HEK293 (cell line): Measurements from ENCODE around the gene IL17B.

Source experiments
- BCL11A ChIP-seq: fragments of 450-650 bp; formaldehyde crosslinking; IDR thresholded peaks from 2 replicates; pipeline ENCODE4 v1.5.1; 2016; ENCODE audit warnings: low read depth, missing biosample characterization, missing genetic modification characterization
- GLI4 ChIP-seq: fragments of 450-650 bp; formaldehyde crosslinking; IDR thresholded peaks from 2 replicates; pipeline ENCODE4 v1.5.1; 2016; ENCODE audit warnings: missing biosample characterization, missing genetic modification characterization
- HOXC10 ChIP-seq: sonication (generic); formaldehyde crosslinking; IDR thresholded peaks from 2 replicates; pipeline ENCODE4 v1.8.1; 2023; ENCODE audit warnings: mild to moderate bottlenecking, missing genetic modification reagents
- KLF10 ChIP-seq: fragments of 450-650 bp; IDR thresholded peaks from 2 replicates; pipeline ENCODE4 v1.5.1; 2018; ENCODE audit warnings: missing biosample characterization, mild to moderate bottlenecking, missing genetic modification characterization
- KLF8 ChIP-seq: fragments of 450-650 bp; formaldehyde crosslinking; IDR thresholded peaks from 2 replicates; pipeline ENCODE4 v1.5.1; 2016; ENCODE audit warnings: missing biosample characterization, missing genetic modification characterization
- KLF9 ChIP-seq: fragments of 450-650 bp; formaldehyde crosslinking; IDR thresholded peaks from 2 replicates; pipeline ENCODE4 v1.5.1; 2016; ENCODE audit warnings: missing biosample characterization, missing genetic modification characterization, low read depth
- OVOL3 ChIP-seq: fragments of 450-650 bp; formaldehyde crosslinking; IDR thresholded peaks from 2 replicates; pipeline ENCODE4 v1.5.1; 2016; ENCODE audit warnings: missing biosample characterization, missing genetic modification characterization
- SP2 ChIP-seq: fragments of 450-650 bp; formaldehyde crosslinking; IDR thresholded peaks from 2 replicates; pipeline ENCODE4 v1.5.1; 2016; ENCODE audit warnings: missing biosample characterization, missing genetic modification characterization
- SP3 ChIP-seq: fragments of 450-650 bp; formaldehyde crosslinking; IDR thresholded peaks from 2 replicates; pipeline ENCODE4 v1.5.1; 2016; ENCODE audit warnings: missing biosample characterization, missing genetic modification characterization
- ZBTB8A ChIP-seq: fragments of 450-650 bp; formaldehyde crosslinking; IDR thresholded peaks from 2 replicates; pipeline ENCODE4 v1.5.1; 2016; ENCODE audit warnings: missing biosample characterization, missing genetic modification characterization
- ZEB2 ChIP-seq: fragments of 450-650 bp; formaldehyde crosslinking; IDR thresholded peaks from 2 replicates; pipeline ENCODE4 v1.5.1; 2016; ENCODE audit warnings: missing biosample characterization, missing genetic modification characterization
- ZFP41 ChIP-seq: fragments of 450-650 bp; formaldehyde crosslinking; IDR thresholded peaks from 2 replicates; pipeline ENCODE4 v1.5.1; 2016; ENCODE audit warnings: missing biosample characterization, missing genetic modification characterization, borderline replicate concordance
- ZIC2 ChIP-seq: fragments of 450-650 bp; formaldehyde crosslinking; IDR thresholded peaks from 2 replicates; pipeline ENCODE4 v1.5.1; 2016; ENCODE audit warnings: missing biosample characterization, missing genetic modification characterization
- ZNF19 ChIP-seq: fragments of 450-650 bp; formaldehyde crosslinking; IDR thresholded peaks from 2 replicates; pipeline ENCODE4; 2016; ENCODE audit warnings: missing biosample characterization, missing genetic modification characterization, low read depth
- ZNF221 ChIP-seq: fragments of 450-650 bp; formaldehyde crosslinking; IDR thresholded peaks from 2 replicates; pipeline ENCODE4 v1.5.1; 2017; ENCODE audit warnings: missing biosample characterization, missing genetic modification characterization, borderline replicate concordance
- ZNF223 ChIP-seq: fragments of 450-650 bp; formaldehyde crosslinking; IDR thresholded peaks from 2 replicates; pipeline ENCODE4 v1.5.1; 2016; ENCODE audit warnings: missing biosample characterization, missing genetic modification characterization
- ZNF274 ChIP-seq, 2 experiments: fragments of 200-500 bp in 1 of 2; fragments of 450-650 bp in 1 of 2; sonication (Bioruptor generic) in 1 of 2; formaldehyde crosslinking in 1 of 2; IDR thresholded peaks; 2 replicates each; pipeline versions ENCODE4 v1.5.1 to v1.6.1; 2014 to 2016; ENCODE audit warnings: borderline replicate concordance in 1 of 2, inconsistent platforms in 1 of 2, low read length in 1 of 2, missing biosample characterization in 1 of 2, missing genetic modification characterization in 1 of 2
- ZNF366 ChIP-seq: fragments of 450-650 bp; formaldehyde crosslinking; conservative IDR thresholded peaks from 2 replicates; pipeline ENCODE4 v1.5.1; 2016; ENCODE audit warnings: missing biosample characterization, missing genetic modification characterization
- ZNF514 ChIP-seq: fragments of 450-650 bp; formaldehyde crosslinking; IDR thresholded peaks from 2 replicates; pipeline ENCODE4 v1.5.1; 2016; ENCODE audit warnings: missing biosample characterization, missing genetic modification characterization
- ZNF548 ChIP-seq: fragments of 450-650 bp; formaldehyde crosslinking; IDR thresholded peaks from 2 replicates; pipeline ENCODE4 v1.5.1; 2016; ENCODE audit warnings: missing biosample characterization, missing genetic modification characterization
- ZNF670 ChIP-seq: fragments of 450-650 bp; formaldehyde crosslinking; IDR thresholded peaks from 2 replicates; pipeline ENCODE4 v1.5.1; 2016; ENCODE audit warnings: missing biosample characterization, missing genetic modification characterization, low read depth
- ZXDB ChIP-seq: fragments of 450-650 bp; formaldehyde crosslinking; IDR thresholded peaks from 2 replicates; pipeline ENCODE4 v1.5.1; 2016; ENCODE audit warnings: missing biosample characterization, missing genetic modification characterization
- TF ChIP-seq, protein P1 (sequence below): fragments of 450-650 bp; formaldehyde crosslinking; IDR thresholded peaks from 2 replicates; pipeline ENCODE4 v1.5.1; 2016; ENCODE audit warnings: missing biosample characterization, missing genetic modification characterization
- TF ChIP-seq, protein P2 (sequence below): fragments of 450-650 bp; formaldehyde crosslinking; IDR thresholded peaks from 2 replicates; pipeline ENCODE4 v1.5.1; 2017; ENCODE audit warnings: missing biosample characterization, missing genetic modification characterization
- TF ChIP-seq, protein P3 (sequence below): fragments of 450-650 bp; formaldehyde crosslinking; optimal IDR thresholded peaks from 2 replicates; pipeline ENCODE3; 2016; ENCODE audit warnings: missing biosample characterization, mild to moderate bottlenecking, missing genetic modification characterization
- TF ChIP-seq, protein P4 (sequence below): fragments of 450-650 bp; formaldehyde crosslinking; IDR thresholded peaks from 2 replicates; pipeline ENCODE4 v1.5.1; 2016; ENCODE audit warnings: missing biosample characterization, missing genetic modification characterization, borderline replicate concordance

IL17B gene

DNA sequence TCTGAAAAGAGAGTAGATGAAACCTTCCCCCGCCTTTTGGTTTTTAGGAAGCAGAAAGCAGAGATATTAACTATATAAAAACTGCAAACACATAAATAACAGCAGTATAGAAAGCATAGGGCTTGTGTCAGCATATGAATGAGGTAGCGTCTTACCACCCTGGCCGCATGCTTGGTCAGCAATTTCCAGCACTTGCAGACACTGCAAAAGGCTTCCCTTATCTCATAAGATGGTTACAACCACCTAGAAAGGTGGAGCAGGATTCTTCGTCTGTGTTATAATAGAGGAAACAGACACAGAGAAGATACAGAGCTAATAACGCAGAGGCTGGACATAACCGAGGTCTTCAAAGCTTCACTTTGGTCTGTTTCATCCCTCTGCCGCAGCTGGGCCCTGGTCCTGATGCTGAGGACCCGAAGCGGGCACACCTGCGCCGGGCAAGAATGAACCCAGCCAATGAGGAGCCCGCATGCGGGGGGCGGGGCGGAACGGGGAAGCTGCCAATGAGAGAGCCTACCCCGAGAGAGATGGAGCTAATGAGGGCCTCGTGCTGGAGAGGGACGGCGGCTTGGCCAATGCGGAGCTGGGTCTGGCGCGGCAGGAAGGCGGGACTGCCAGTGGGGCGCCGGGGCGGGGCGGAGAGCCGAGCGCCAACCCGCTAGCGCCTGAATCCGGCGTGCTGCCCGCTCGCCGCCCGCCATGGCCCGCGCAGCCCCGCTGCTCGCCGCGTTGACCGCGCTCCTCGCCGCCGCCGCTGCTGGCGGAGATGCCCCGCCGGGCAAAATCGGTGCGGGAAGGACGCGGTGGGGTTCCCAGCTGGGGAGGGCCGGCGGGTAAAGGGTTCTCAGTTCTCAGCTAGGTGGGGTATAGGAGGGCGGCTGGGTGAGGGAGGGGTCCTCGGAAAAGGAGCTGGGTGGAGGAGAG, 21.5 kb downstream of the IL17B start, which contains the start of gene PCYOX1L (continued):
- TF ChIP-seq, protein P1, sequence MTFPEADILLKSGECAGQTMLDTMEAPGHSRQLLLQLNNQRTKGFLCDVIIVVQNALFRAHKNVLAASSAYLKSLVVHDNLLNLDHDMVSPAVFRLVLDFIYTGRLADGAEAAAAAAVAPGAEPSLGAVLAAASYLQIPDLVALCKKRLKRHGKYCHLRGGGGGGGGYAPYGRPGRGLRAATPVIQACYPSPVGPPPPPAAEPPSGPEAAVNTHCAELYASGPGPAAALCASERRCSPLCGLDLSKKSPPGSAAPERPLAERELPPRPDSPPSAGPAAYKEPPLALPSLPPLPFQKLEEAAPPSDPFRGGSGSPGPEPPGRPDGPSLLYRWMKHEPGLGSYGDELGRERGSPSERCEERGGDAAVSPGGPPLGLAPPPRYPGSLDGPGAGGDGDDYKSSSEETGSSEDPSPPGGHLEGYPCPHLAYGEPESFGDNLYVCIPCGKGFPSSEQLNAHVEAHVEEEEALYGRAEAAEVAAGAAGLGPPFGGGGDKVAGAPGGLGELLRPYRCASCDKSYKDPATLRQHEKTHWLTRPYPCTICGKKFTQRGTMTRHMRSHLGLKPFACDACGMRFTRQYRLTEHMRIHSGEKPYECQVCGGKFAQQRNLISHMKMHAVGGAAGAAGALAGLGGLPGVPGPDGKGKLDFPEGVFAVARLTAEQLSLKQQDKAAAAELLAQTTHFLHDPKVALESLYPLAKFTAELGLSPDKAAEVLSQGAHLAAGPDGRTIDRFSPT, result peak; percentile 85
- TF ChIP-seq ZNF366 (tag by site-specific recombination), result peak; percentile 19; the same call in 1 of the 2 replicates
- no peak for TF ChIP-seq ZFP41 (tag by site-specific recombination)
- TF ChIP-seq GLI4, result 0 out of 2 replicates have a peak, but pooled peaks have one; percentile 24
- TF ChIP-seq SP2 (tag by site-specific recombination), result peak; percentile 100
- peak; percentile 30; the same call in 1 of the 2 replicates for TF ChIP-seq ZXDB (tag by site-specific recombination)
- peak; percentile 88 for TF ChIP-seq ZBTB8A (tag by site-specific recombination)
- TF ChIP-seq, protein P2, sequence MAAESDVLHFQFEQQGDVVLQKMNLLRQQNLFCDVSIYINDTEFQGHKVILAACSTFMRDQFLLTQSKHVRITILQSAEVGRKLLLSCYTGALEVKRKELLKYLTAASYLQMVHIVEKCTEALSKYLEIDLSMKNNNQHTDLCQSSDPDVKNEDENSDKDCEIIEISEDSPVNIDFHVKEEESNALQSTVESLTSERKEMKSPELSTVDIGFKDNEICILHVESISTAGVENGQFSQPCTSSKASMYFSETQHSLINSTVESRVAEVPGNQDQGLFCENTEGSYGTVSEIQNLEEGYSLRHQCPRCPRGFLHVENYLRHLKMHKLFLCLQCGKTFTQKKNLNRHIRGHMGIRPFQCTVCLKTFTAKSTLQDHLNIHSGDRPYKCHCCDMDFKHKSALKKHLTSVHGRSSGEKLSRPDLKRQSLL (tag by site-specific recombination), result no peak
- TF ChIP-seq ZNF223 (tag by site-specific recombination), result no peak
- TF ChIP-seq ZNF514 (tag by site-specific recombination), result no peak
- no peak for TF ChIP-seq ZNF548 (tag by site-specific recombination)
- TF ChIP-seq ZIC2 (tag by site-specific recombination), result 0 out of 2 replicates have a peak, but pooled peaks have one; percentile 87
- TF ChIP-seq KLF9, result no peak
- TF ChIP-seq BCL11A, result no peak
- peak; percentile 89 for TF ChIP-seq SP3
- TF ChIP-seq KLF10, result peak; percentile 91
- TF ChIP-seq ZNF274 (IDR thresholded peaks at IDR 0.05; ENCODE audit: low read length), result no peak
- no peak for TF ChIP-seq ZNF274 (tag by site-specific recombination; IDR thresholded peaks at IDR 0.05; ENCODE audit: borderline replicate concordance)
- no peak for TF ChIP-seq ZNF670 (tag by site-specific recombination)
- peak; percentile 68; the same call in 1 of the 2 replicates for TF ChIP-seq KLF8
- TF ChIP-seq, protein P3, sequence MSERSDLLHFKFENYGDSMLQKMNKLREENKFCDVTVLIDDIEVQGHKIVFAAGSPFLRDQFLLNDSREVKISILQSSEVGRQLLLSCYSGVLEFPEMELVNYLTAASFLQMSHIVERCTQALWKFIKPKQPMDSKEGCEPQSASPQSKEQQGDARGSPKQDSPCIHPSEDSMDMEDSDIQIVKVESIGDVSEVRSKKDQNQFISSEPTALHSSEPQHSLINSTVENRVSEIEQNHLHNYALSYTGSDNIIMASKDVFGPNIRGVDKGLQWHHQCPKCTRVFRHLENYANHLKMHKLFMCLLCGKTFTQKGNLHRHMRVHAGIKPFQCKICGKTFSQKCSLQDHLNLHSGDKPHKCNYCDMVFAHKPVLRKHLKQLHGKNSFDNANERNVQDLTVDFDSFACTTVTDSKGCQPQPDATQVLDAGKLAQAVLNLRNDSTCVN (tag by site-specific recombination), result peak; percentile 87
- no peak for TF ChIP-seq OVOL3 (tag by site-specific recombination)
- TF ChIP-seq ZEB2, result peak; percentile 77; the same call in 1 of the 2 replicates
- no peak for TF ChIP-seq ZNF19 (tag by site-specific recombination)
- TF ChIP-seq ZNF221, result 0 out of 2 replicates have a peak, but pooled peaks have one; percentile 27
- no peak for TF ChIP-seq HOXC10 (CRISPR knock-in tag)
- TF ChIP-seq, protein P4, sequence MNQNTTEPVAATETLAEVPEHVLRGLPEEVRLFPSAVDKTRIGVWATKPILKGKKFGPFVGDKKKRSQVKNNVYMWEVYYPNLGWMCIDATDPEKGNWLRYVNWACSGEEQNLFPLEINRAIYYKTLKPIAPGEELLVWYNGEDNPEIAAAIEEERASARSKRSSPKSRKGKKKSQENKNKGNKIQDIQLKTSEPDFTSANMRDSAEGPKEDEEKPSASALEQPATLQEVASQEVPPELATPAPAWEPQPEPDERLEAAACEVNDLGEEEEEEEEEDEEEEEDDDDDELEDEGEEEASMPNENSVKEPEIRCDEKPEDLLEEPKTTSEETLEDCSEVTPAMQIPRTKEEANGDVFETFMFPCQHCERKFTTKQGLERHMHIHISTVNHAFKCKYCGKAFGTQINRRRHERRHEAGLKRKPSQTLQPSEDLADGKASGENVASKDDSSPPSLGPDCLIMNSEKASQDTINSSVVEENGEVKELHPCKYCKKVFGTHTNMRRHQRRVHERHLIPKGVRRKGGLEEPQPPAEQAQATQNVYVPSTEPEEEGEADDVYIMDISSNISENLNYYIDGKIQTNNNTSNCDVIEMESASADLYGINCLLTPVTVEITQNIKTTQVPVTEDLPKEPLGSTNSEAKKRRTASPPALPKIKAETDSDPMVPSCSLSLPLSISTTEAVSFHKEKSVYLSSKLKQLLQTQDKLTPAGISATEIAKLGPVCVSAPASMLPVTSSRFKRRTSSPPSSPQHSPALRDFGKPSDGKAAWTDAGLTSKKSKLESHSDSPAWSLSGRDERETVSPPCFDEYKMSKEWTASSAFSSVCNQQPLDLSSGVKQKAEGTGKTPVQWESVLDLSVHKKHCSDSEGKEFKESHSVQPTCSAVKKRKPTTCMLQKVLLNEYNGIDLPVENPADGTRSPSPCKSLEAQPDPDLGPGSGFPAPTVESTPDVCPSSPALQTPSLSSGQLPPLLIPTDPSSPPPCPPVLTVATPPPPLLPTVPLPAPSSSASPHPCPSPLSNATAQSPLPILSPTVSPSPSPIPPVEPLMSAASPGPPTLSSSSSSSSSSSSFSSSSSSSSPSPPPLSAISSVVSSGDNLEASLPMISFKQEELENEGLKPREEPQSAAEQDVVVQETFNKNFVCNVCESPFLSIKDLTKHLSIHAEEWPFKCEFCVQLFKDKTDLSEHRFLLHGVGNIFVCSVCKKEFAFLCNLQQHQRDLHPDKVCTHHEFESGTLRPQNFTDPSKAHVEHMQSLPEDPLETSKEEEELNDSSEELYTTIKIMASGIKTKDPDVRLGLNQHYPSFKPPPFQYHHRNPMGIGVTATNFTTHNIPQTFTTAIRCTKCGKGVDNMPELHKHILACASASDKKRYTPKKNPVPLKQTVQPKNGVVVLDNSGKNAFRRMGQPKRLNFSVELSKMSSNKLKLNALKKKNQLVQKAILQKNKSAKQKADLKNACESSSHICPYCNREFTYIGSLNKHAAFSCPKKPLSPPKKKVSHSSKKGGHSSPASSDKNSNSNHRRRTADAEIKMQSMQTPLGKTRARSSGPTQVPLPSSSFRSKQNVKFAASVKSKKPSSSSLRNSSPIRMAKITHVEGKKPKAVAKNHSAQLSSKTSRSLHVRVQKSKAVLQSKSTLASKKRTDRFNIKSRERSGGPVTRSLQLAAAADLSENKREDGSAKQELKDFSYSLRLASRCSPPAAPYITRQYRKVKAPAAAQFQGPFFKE (tag by site-specific recombination), result no peak
